WTC11 (cell line): ENCODE data around the gene SP9. TPM values are rescaled to one million over a fixed set of nuclear protein-coding genes. Genes with fewer than 3 reads are reported as not detected.

Experiments
- ATAC-seq: fragments of 200-7000 bp; cut with Tn5 transposase; 2 replicates; pipeline ENCODE4 v1.10.0; 2021; ENCODE audit warnings: mild to moderate bottlenecking, moderate library complexity
- CTCF ChIA-PET: fragments of 300-600 bp; sonication (Branson Sonifier 250); formaldehyde crosslinking; loops from one replicate; lab custom pipeline; 2021; ENCODE audit warnings: antibody characterized with exemption; lab: Charles Lee
- POLR2A ChIA-PET: fragments of 350-600 bp; sonication (Branson Sonifier 250); formaldehyde crosslinking; loops from one replicate; lab custom pipeline; 2021; ENCODE audit warnings: antibody characterized with exemption; lab: Charles Lee
- DNase-seq: peaks from one replicate; pipeline ENCODE4 v3.0.0; 2021; ENCODE audit warnings: low spot score
- H3K27ac Mint-ChIP-seq: 2 replicates; pipeline ENCODE4 v1.8.0; 2021; ENCODE audit warnings: mixed read lengths
- H3K27me3 Mint-ChIP-seq: 2 replicates; pipeline ENCODE4 v1.8.0; 2021; ENCODE audit warnings: low read depth, mild to moderate bottlenecking, moderate library complexity, mixed read lengths
- H3K36me3 Mint-ChIP-seq: 2 replicates; pipeline ENCODE4 v1.8.0; 2021; ENCODE audit warnings: mixed read lengths
- H3K4me1 Mint-ChIP-seq: 2 replicates; pipeline ENCODE4 v1.8.0; 2022; ENCODE audit warnings: mixed read lengths
- H3K4me3 Mint-ChIP-seq: 2 replicates; pipeline ENCODE4 v1.8.0; 2021; ENCODE audit warnings: mild to moderate bottlenecking, moderate library complexity, mixed read lengths
- H3K9me3 Mint-ChIP-seq: 2 replicates; pipeline ENCODE4 v1.8.0; 2021; ENCODE audit warnings: mixed read lengths
- ARID4B ChIP-seq: sonication (generic); formaldehyde crosslinking; IDR thresholded peaks from 2 replicates; pipeline ENCODE4 v1.8.0; 2023; ENCODE audit warnings: missing genetic modification reagents, mild to moderate bottlenecking, borderline replicate concordance
- CBFB ChIP-seq: sonication (generic); formaldehyde crosslinking; IDR thresholded peaks from 2 replicates; pipeline ENCODE4 v1.8.1; 2022; ENCODE audit warnings: mild to moderate bottlenecking, low read depth, missing genetic modification reagents
- ESRRA ChIP-seq: sonication (generic); formaldehyde crosslinking; IDR thresholded peaks from 2 replicates; pipeline ENCODE4 v1.8.1; 2022; ENCODE audit warnings: mild to moderate bottlenecking, missing genetic modification reagents, borderline replicate concordance
- FOXP1 ChIP-seq: sonication (generic); formaldehyde crosslinking; IDR thresholded peaks from 2 replicates; pipeline ENCODE4 v1.8.0; 2022; ENCODE audit warnings: missing genetic modification reagents, mild to moderate bottlenecking, moderate library complexity, borderline replicate concordance
- MAX ChIP-seq: sonication (generic); formaldehyde crosslinking; IDR thresholded peaks from 2 replicates; pipeline ENCODE4 v1.8.0; 2022; ENCODE audit warnings: mild to moderate bottlenecking, missing genetic modification reagents
- NR1H2 ChIP-seq: sonication (generic); formaldehyde crosslinking; IDR thresholded peaks from 2 replicates; pipeline ENCODE4 v1.9.0; 2021; ENCODE audit warnings: mild to moderate bottlenecking, moderate library complexity, missing genetic modification reagents
- NR3C1 ChIP-seq: sonication (generic); formaldehyde crosslinking; conservative IDR thresholded peaks from 2 replicates; pipeline ENCODE4 v1.8.1; 2023; ENCODE audit warnings: low read depth, mild to moderate bottlenecking, missing genetic modification reagents
- PREB ChIP-seq: sonication (generic); formaldehyde crosslinking; IDR thresholded peaks from 2 replicates; pipeline ENCODE4 v1.8.1; 2022; ENCODE audit warnings: mild to moderate bottlenecking, missing genetic modification reagents, moderate library complexity, borderline replicate concordance
- SMAD4 ChIP-seq: sonication (generic); formaldehyde crosslinking; IDR thresholded peaks from 2 replicates; pipeline ENCODE4 v1.8.0; 2022; ENCODE audit warnings: mild to moderate bottlenecking, missing genetic modification reagents
- ZMAT4 ChIP-seq: fragments of 250-450 bp; sonication (Bioruptor Pico); IDR thresholded peaks from 2 replicates; pipeline ENCODE4 v1.9.0; 2021; ENCODE audit warnings: mild to moderate bottlenecking
- ZNF263 ChIP-seq: sonication (generic); formaldehyde crosslinking; IDR thresholded peaks from 2 replicates; pipeline ENCODE4 v1.8.1; 2022; ENCODE audit warnings: low read depth, mild to moderate bottlenecking, moderate library complexity, missing genetic modification reagents
- ZNF416 ChIP-seq: fragments of 250-450 bp; sonication (Bioruptor Pico); IDR thresholded peaks from 2 replicates; pipeline ENCODE4 v1.9.0; 2021; ENCODE audit warnings: mild to moderate bottlenecking, inconsistent platforms
- ZNF425 ChIP-seq: fragments of 250-450 bp; sonication (Bioruptor Pico); conservative IDR thresholded peaks from 2 replicates; pipeline ENCODE4 v1.9.0; 2021; ENCODE audit warnings: mild to moderate bottlenecking
- total RNA-seq: library from RNA; stranded (reverse); gene quantifications from 3 replicates; pipeline ENCODE4 v1.2.3, GENCODE V29; 2021

SP9 gene
- total RNA-seq, 1 experiment from 2014 or later = not detected

- no peak for TF ChIP-seq ARID4B (CRISPR knock-in tag)
These were observed 8.5 kb downstream of the SP9 start (continued) for GRCh38 chr2:174343343-174343622.

GRCh38 chr2:174343623-174344455, 9.1 kb downstream of the SP9 start:
- ATAC-seq (peak; percentile 11), DNase-seq (peak; percentile 29)
- POLR2A ChIA-PET = no interaction called here
- H3K9me3 Mint-ChIP-seq = no peaks in the 10 kb centered on the region
- TF ChIP-seq CBFB (CRISPR knock-in tag) (no peak), FOXP1 (peak; percentile 76; the same call in 1 of the 2 replicates)
- CTCF ChIA-PET = interaction anchor here (0.6 to 2.1 kb wide), 24 partner anchors 10 to 944 kb away, joined by 3 to 7 read pairs (median 4); partner anchors contain the start of gene SP9
- peaks cover 6% of the 10 kb centered on the region; the same call in 1 of the 2 replicates for H3K36me3 Mint-ChIP-seq
- H3K4me1 Mint-ChIP-seq = peaks cover 55% of the 10 kb centered on the region
- H3K27ac Mint-ChIP-seq = no peak overlapping the region
- peaks cover 69% of the 10 kb centered on the region for H3K27me3 Mint-ChIP-seq
- H3K4me3 Mint-ChIP-seq = peak overlapping the region; percentile 75

GRCh38 chr2:174344716-174345461, 10.1 kb downstream of the SP9 start:
- H3K27me3 Mint-ChIP-seq = peaks cover 58% of the 10 kb centered on the region
- H3K4me3 Mint-ChIP-seq = peak overlapping the region; percentile 75
- H3K27ac Mint-ChIP-seq = no peak overlapping the region
- H3K36me3 Mint-ChIP-seq = peaks cover 6% of the 10 kb centered on the region; the same call in 1 of the 2 replicates
- CTCF ChIA-PET = interaction anchor here (0.6 to 2.1 kb wide), 26 partner anchors 11 to 945 kb away, joined by 3 to 7 read pairs (median 4); partner anchors contain the start of genes SCRN3 and SP9
- ATAC-seq (peak; percentile 13), DNase-seq (no peak)
- no peak for TF ChIP-seq NR3C1 (CRISPR knock-in tag)
- TF ChIP-seq ZNF416 (CRISPR knock-in tag) = no peak
- H3K9me3 Mint-ChIP-seq = no peaks in the 10 kb centered on the region
- POLR2A ChIA-PET = no interaction called here
- H3K4me1 Mint-ChIP-seq = peaks cover 46% of the 10 kb centered on the region

GRCh38 chr2:174350018-174350417, 15.3 kb downstream of the SP9 start:
- no peak for DNase-seq
- Mint-ChIP-seq H3K4me1 (peaks cover 15% of the 10 kb centered on the region), H3K36me3 (peaks cover 6% of the 10 kb centered on the region; the same call in 1 of the 2 replicates), H3K9me3 (no peaks in the 10 kb centered on the region), H3K27me3 (peaks cover 8% of the 10 kb centered on the region), H3K27ac (no peak overlapping the region), H3K4me3 (no peak overlapping the region)
- POLR2A ChIA-PET = no interaction called here
- CTCF ChIA-PET = interaction anchor here (1.0 to 1.3 kb wide), 11 partner anchors 9 to 600 kb away, joined by 3 to 8 read pairs (median 4); no protein-coding TSS in a partner anchor
- no peak for ATAC-seq
- TF ChIP-seq ZNF425 (CRISPR knock-in tag) (no peak), SMAD4 (CRISPR knock-in tag) (no peak), ZMAT4 (CRISPR knock-in tag) (no peak), ESRRA (CRISPR knock-in tag) (no peak), PREB (CRISPR knock-in tag) (no peak), ZNF263 (no peak), ARID4B (CRISPR knock-in tag) (no peak), MAX (no peak), NR1H2 (no peak)
